Prostate gland (tissue), 2 donors: ENCODE measurements around the gene DBF4B. TPM values are rescaled to one million over a fixed set of nuclear protein-coding genes. Genes with fewer than 3 reads are reported as not detected.

Source experiments
- DNase-seq: peaks from one replicate; pipeline ENCODE4 v3.0.0-alpha.2; 2019; ENCODE audit warnings: low spot score
- H3K27ac ChIP-seq, 2 donors: fragments of 200-600 bp; sonication (generic); 2 replicates each; pipeline ENCODE4 v1.5.1; 2017 to 2019
- H3K27me3 ChIP-seq: fragments of 200-600 bp; sonication (generic); replicated peaks from 2 replicates; pipeline ENCODE4 v1.5.1; 2019; ENCODE audit not compliant: insufficient read depth
- H3K36me3 ChIP-seq, 2 donors: fragments of 200-600 bp; sonication (generic); 1 replicate in 1 of 2; 2 replicates in 1 of 2; pipeline versions ENCODE4 v1.5.1 to v1.8.1; 2017 to 2019
- H3K4me1 ChIP-seq: fragments of 200-600 bp; sonication (generic); replicated peaks from 2 replicates; pipeline ENCODE4 v1.5.1; 2019
- H3K4me3 ChIP-seq, 2 donors: fragments of 200-600 bp; sonication (generic); 2 replicates each; pipeline ENCODE4 v1.5.1; 2017 to 2019
- H3K9me3 ChIP-seq: fragments of 200-600 bp; sonication (generic); 2 replicates; pipeline ENCODE4 v1.5.1; 2017
- CTCF ChIP-seq, 4 experiments: fragments of 200-600 bp in 2 of 4; fragments of 450-650 bp in 2 of 4; sonication (generic) in 2 of 4; IDR thresholded peaks; 1 replicate in 3 of 4; 2 replicates in 1 of 4; pipeline ENCODE4 v1.5.1; 2016 to 2019; ENCODE audit warnings: antibody characterized with exemption in 4 of 4, mild to moderate bottlenecking in 2 of 4, moderate library complexity in 2 of 4
- POLR2A ChIP-seq: fragments of 450-650 bp; IDR thresholded peaks from one replicate; pipeline ENCODE4 v1.6.1; 2016; ENCODE audit warnings: antibody characterized with exemption, mild to moderate bottlenecking
- POLR2AphosphoS5 ChIP-seq: sonication (generic); formaldehyde crosslinking; IDR thresholded peaks from one replicate; pipeline ENCODE4 v1.6.1; 2017; ENCODE audit warnings: antibody characterized with exemption
- WGBS: methylation state at CpG from one replicate; pipeline ENCODE4 v1.1.5; 2018; 5-methylcytosine and 5-hydroxymethylcytosine counted together
- intact Hi-C: fragments of 100-400 bp; cut with DNase I; formaldehyde crosslinking; loops from one replicate; pipeline ENCODE4 v1.14.2; 2022
- total RNA-seq, 2 donors: library from RNA; depleted of rRNA; stranded (reverse); fragments of >200 nt; gene quantifications; one replicate each; pipeline ENCODE4 v1.1.0, GENCODE V29; 2016

Gene DBF4B
- total RNA-seq, 2 donors from 2014 or later: 5.3 to 20.1 TPM

- H3K4me1 ChIP-seq: no peaks in the 10 kb centered on the region
- no peak overlapping the region for H3K27ac ChIP-seq
- no peaks in the 10 kb centered on the region for H3K36me3 ChIP-seq
- intact Hi-C loops: no loop called here
- no peaks in the 10 kb centered on the region for H3K9me3 ChIP-seq
- TF ChIP-seq POLR2AphosphoS5 (no peak), CTCF (IDR thresholded peaks at IDR 0.05) (no peak), POLR2A (no peak)
- no peak overlapping the region for H3K4me3 ChIP-seq
- no peaks in the 10 kb centered on the region for H3K27me3 ChIP-seq
- DNase-seq: no peak
Measured at GRCh38 chr17:44747566-44747965, 39.1 kb downstream of the DBF4B start.

GRCh38 chr17:44749076-44749979 is 40.9 kb downstream of the DBF4B start:
- H3K36me3 ChIP-seq: no peaks in the 10 kb centered on the region
- no peak overlapping the region for H3K27ac ChIP-seq
- no peaks in the 10 kb centered on the region for H3K9me3 ChIP-seq
- H3K27me3 ChIP-seq: no peaks in the 10 kb centered on the region
- H3K4me3 ChIP-seq: no peak overlapping the region
- WGBS: 91% methylated on average over 15 of the region's 19 CpGs
- intact Hi-C loops: no loop called here
- DNase-seq: no peak
- no peak for TF ChIP-seq CTCF (IDR thresholded peaks at IDR 0.05)
- no peak for TF ChIP-seq POLR2A
- TF ChIP-seq POLR2AphosphoS5: no peak
- H3K4me1 ChIP-seq: no peaks in the 10 kb centered on the region

- TF ChIP-seq CTCF (IDR thresholded peaks at IDR 0.05): no peak
- Histone ChIP-seq H3K27me3 (no peaks in the 10 kb centered on the region), H3K4me3 (no peak overlapping the region), H3K9me3 (no peaks in the 10 kb centered on the region), H3K4me1 (no peaks in the 10 kb centered on the region), H3K27ac (no peak overlapping the region), H3K36me3 (no peaks in the 10 kb centered on the region)
- WGBS: 51% methylated on average over 9 of the region's 9 CpGs
- intact Hi-C loops: no loop called here
- DNase-seq: no peak
Measured at GRCh38 chr17:44749980-44750318, 41.5 kb downstream of the DBF4B start.

GRCh38 chr17:44751331-44751730 is 42.9 kb downstream of the DBF4B start:
- TF ChIP-seq POLR2A (no peak), CTCF (IDR thresholded peaks at IDR 0.05) (no peak), POLR2AphosphoS5 (no peak)
- Histone ChIP-seq H3K4me3 (no peak overlapping the region), H3K36me3 (no peaks in the 10 kb centered on the region), H3K4me1 (no peaks in the 10 kb centered on the region), H3K27ac (no peak overlapping the region), H3K27me3 (no peaks in the 10 kb centered on the region), H3K9me3 (no peaks in the 10 kb centered on the region)
- DNase-seq: no peak
- WGBS: 91% methylated on average over 7 of the region's 7 CpGs
- intact Hi-C loops: no loop called here

GRCh38 chr17:44751806-44752205 is 43.3 kb downstream of the DBF4B start:
- TF ChIP-seq POLR2A: no peak
- Histone ChIP-seq H3K9me3 (no peaks in the 10 kb centered on the region), H3K4me3 (no peak overlapping the region), H3K27me3 (no peaks in the 10 kb centered on the region), H3K36me3 (no peaks in the 10 kb centered on the region), H3K27ac (no peak overlapping the region), H3K4me1 (no peaks in the 10 kb centered on the region)
- WGBS: 86% methylated on average over 10 of the region's 10 CpGs
- intact Hi-C loops: no loop called here
- DNase-seq: no peak
